Peyer's patch (tissue), 4 donors: ENCODE measurements around the gene EPS15.
"Not testable (repeated sequence)": the region's sequence is repeated elsewhere in the genome, so short reads cannot be mapped to it uniquely, and the experiment has no call there.

Experiments used
- POLR2A ChIP-seq, 2 donors: fragments of 450-650 bp; IDR thresholded peaks; one replicate each; pipeline ENCODE4 v1.5.1; 2017; ENCODE audit warnings: antibody characterized with exemption in 2 of 2, mild to moderate bottlenecking in 2 of 2, moderate library complexity in 2 of 2
- TF ChIP-seq, protein P1 (sequence below), 6 experiments: fragments of 450-650 bp in 4 of 6; fragments of 200-600 bp in 2 of 6; sonication (generic) in 1 of 6; IDR thresholded peaks; one replicate each; pipeline ENCODE4 v1.5.1; 2017 to 2019; ENCODE audit warnings: antibody characterized with exemption in 6 of 6, mild to moderate bottlenecking in 3 of 6, moderate library complexity in 1 of 6

DNA sequence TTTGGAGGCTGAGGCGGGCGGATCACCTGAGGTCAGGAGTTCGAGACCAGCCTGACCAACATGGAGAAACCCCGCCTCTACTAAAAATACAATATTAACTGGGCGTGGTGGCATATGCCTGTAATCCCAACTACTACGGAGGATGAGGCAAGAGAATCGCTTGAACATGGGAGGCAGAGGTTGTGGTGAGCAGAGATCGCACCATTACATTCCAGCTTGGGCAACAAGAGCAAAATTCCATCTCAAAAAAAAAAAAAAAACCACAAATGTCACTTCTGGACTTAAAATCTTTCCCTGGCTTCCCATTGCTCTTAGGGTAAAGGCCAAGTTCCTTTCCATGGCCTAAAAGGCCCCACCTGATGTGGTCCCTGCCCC is 194.1 kb downstream of the EPS15 start:
- TF ChIP-seq, protein P1, sequence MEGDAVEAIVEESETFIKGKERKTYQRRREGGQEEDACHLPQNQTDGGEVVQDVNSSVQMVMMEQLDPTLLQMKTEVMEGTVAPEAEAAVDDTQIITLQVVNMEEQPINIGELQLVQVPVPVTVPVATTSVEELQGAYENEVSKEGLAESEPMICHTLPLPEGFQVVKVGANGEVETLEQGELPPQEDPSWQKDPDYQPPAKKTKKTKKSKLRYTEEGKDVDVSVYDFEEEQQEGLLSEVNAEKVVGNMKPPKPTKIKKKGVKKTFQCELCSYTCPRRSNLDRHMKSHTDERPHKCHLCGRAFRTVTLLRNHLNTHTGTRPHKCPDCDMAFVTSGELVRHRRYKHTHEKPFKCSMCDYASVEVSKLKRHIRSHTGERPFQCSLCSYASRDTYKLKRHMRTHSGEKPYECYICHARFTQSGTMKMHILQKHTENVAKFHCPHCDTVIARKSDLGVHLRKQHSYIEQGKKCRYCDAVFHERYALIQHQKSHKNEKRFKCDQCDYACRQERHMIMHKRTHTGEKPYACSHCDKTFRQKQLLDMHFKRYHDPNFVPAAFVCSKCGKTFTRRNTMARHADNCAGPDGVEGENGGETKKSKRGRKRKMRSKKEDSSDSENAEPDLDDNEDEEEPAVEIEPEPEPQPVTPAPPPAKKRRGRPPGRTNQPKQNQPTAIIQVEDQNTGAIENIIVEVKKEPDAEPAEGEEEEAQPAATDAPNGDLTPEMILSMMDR (IDR thresholded peaks at IDR 0.05), result not testable (repeated sequence)
- not testable (repeated sequence) for TF ChIP-seq POLR2A (IDR thresholded peaks at IDR 0.05)
